Neural progenitor cell (in vitro differentiated cells): ENCODE measurements around the gene SLC26A8.

Experiments
- CTCF ChIP-seq: fragments of 200-600 bp; sonication (generic); IDR thresholded peaks from 2 replicates; pipeline ENCODE4 v1.5.1; 2017; ENCODE audit warnings: antibody characterized with exemption, mild to moderate bottlenecking
- EZH2 ChIP-seq: fragments of 200-600 bp; sonication (generic); IDR thresholded peaks from 2 replicates; pipeline ENCODE4 v1.6.1; 2017; ENCODE audit warnings: antibody characterized with exemption, mild to moderate bottlenecking, moderate library complexity
- EZH2phosphoT487 ChIP-seq: fragments of 200-600 bp; sonication (generic); IDR thresholded peaks from 2 replicates; pipeline ENCODE4 v1.6.1; 2017; ENCODE audit warnings: antibody characterized with exemption

DNA sequence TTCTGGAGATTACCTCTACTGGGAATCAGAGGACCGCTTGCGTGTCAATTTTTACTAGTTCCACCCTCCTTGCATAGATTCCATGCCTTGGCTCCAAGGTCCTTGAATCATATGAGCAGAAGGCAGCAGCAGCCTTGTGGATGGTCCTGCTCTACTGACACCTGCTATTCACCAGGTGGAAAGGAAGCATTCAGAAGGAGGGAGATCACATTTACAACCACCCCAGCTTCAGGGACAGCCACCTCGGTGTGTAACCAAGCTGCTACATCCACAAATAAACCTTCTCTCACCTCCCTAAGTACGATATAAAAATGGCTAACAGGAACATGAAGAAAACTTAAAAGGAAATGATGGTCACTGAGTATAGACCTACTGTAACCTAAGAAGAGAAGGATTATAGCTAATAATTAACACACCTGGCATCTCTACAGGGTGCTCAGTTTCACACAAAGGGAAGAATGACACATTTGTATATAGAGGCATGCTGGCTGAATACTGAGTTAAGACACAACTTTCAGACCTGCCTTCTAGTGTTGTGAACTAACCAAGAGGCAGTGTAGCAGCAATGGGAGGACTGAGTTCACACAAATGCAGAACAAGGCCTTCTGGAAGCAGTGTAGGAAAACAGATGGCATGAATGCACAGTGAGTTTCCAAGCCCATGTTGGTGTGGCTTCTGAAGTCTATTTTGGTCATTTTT is 57.2 kb downstream of the SLC26A8 start:
- TF ChIP-seq CTCF (no peak), EZH2phosphoT487 (no peak), EZH2 (no peak)
